K562 (cell line): ENCODE data around the gene TEX51. TPM values are rescaled to one million over a fixed set of nuclear protein-coding genes. Genes with fewer than 3 reads are reported as not detected.

Source experiments
- ATAC-seq: fragments of 200-7000 bp; cut with Tn5 transposase; 3 replicates; pipeline ENCODE4 v1.9.1; 2020; ENCODE audit warnings: moderate library complexity
- BruUV-seq: library from RNA; stranded (reverse); fragments of 400-500 nt; replicated peaks from 2 replicates; lab custom pipeline; 2021; lab: Mats Ljungman, UMichigan
- CTCF ChIA-PET: fragments of 300-600 bp; formaldehyde crosslinking; extraction: SDS; loops from one replicate; lab custom pipeline; 2021; ENCODE audit warnings: low intra/inter-chr PET ratio; lab: Yijun Ruan, JAX
- POLR2A ChIA-PET: fragments of 300-600, 350-650 bp; sonication (Branson Sonifier 250); formaldehyde crosslinking; extraction: SDS; loops from one replicate; lab custom pipeline; 2021; ENCODE audit warnings: antibody characterized with exemption, inconsistent platforms; lab: Yijun Ruan, JAX
- DNase-seq, 4 experiments: peaks; one replicate each; pipeline versions ENCODE4 v3.0.0 to v3.0.0-alpha.2; 2011 to 2018; ENCODE audit warnings: low spot score in 3 of 4, mixed read lengths in 3 of 4; ENCODE audit errors: extremely low read depth in 1 of 4
- FAIRE-seq: peaks from 2 replicates; lab custom pipeline; 2011; peaks lifted over from hg19 to GRCh38; lab: Jason Lieb, UNC
- H2AFZ ChIP-seq: 2 replicates; pipeline ENCODE4 v1.6.0; 2011; ENCODE audit warnings: low read depth, low read length, control low read depth, inconsistent platforms
- H3K27ac ChIP-seq: fragments of 200-600 bp; 3 replicates; pipeline ENCODE4 v1.8.0; 2011; ENCODE audit warnings: low read depth, mild to moderate bottlenecking, control low read depth, inconsistent platforms, low read length, moderate library complexity, mixed read lengths; ENCODE audit errors: extremely low read depth
- H3K27me3 ChIP-seq, 2 experiments: fragments of 300-600 bp in 1 of 2; 2 replicates in 1 of 2; 3 replicates in 1 of 2; pipeline versions ENCODE4 v1.6.0 to v1.8.0; 2011; ENCODE audit warnings: inconsistent platforms in 2 of 2, low read length in 2 of 2, mild to moderate bottlenecking in 1 of 2, mixed read lengths in 1 of 2, moderate library complexity in 1 of 2; ENCODE audit not compliant: control insufficient read depth in 2 of 2, insufficient read depth in 2 of 2
- H3K36me3 ChIP-seq: fragments of 300-600 bp; 3 replicates; pipeline ENCODE4 v1.8.0; 2011; ENCODE audit warnings: mild to moderate bottlenecking, low read length, inconsistent platforms; ENCODE audit not compliant: control insufficient read depth, insufficient read depth
- H3K4me1 ChIP-seq, 2 experiments: fragments of 200-600 bp in 1 of 2; replicated peaks in 1 of 2; 2 replicates in 1 of 2; 3 replicates in 1 of 2; pipeline versions ENCODE4 v1.5.1 to v1.8.0; 2011; ENCODE audit warnings: inconsistent platforms in 2 of 2, low read length in 2 of 2, mild to moderate bottlenecking in 1 of 2, mixed read lengths in 1 of 2, moderate library complexity in 1 of 2; ENCODE audit not compliant: control insufficient read depth in 2 of 2, insufficient read depth in 2 of 2
- H3K4me2 ChIP-seq: 2 replicates; pipeline ENCODE4 v1.6.1; 2011; ENCODE audit warnings: low read length, control low read depth, inconsistent platforms, mixed read lengths; ENCODE audit not compliant: insufficient read depth
- H3K4me3 ChIP-seq: fragments of 200-600 bp; sonication (generic), shearing (Covaris generic); 2 replicates; pipeline ENCODE4 v1.5.1; 2016; ENCODE audit warnings: control low read depth, inconsistent platforms
- H3K79me2 ChIP-seq: fragments of 200-600 bp; 3 replicates; pipeline ENCODE4 v1.8.0; 2011; ENCODE audit warnings: low read length, inconsistent platforms; ENCODE audit not compliant: control insufficient read depth, insufficient read depth
- H3K9ac ChIP-seq, 2 experiments: 2 replicates each; pipeline versions ENCODE4 v1.6.0 to v1.6.1; 2011; ENCODE audit warnings: low read depth in 2 of 2, low read length in 2 of 2, control low read depth in 1 of 2, inconsistent platforms in 1 of 2, mild to moderate bottlenecking in 1 of 2, mixed read lengths in 1 of 2; ENCODE audit not compliant: insufficient read depth in 1 of 2
- H3K9me1 ChIP-seq: one replicate; pipeline ENCODE4 v1.6.0; 2011; ENCODE audit warnings: inconsistent platforms, mild to moderate bottlenecking, low read length, moderate library complexity; ENCODE audit not compliant: control insufficient read depth, insufficient read depth
- H3K9me3 ChIP-seq: replicated peaks from 2 replicates; pipeline ENCODE4 v1.5.1; 2011; ENCODE audit warnings: low read depth, low read length, inconsistent platforms; ENCODE audit not compliant: control insufficient read depth, insufficient read depth
- H4K20me1 ChIP-seq: replicated peaks from 2 replicates; pipeline ENCODE4 v1.6.1; 2011; ENCODE audit warnings: low read length, inconsistent platforms, mixed read lengths; ENCODE audit not compliant: control insufficient read depth, insufficient read depth
- FIP1L1 ChIP-seq: fragments of 200-400 bp; formaldehyde crosslinking; IDR thresholded peaks from 2 replicates; pipeline ENCODE4 v1.6.1; 2018; ENCODE audit warnings: mild to moderate bottlenecking, low read depth, low read length; ENCODE audit not compliant: poor library complexity, severe bottlenecking
- KHSRP ChIP-seq: fragments of 450-650 bp; IDR thresholded peaks from 2 replicates; pipeline ENCODE4 v1.6.1; 2017
- NR2C2 ChIP-seq, 2 experiments: fragments of 200-800 bp in 1 of 2; sonication (Bioruptor generic) in 1 of 2; sonication (generic) in 1 of 2; formaldehyde crosslinking in 1 of 2; IDR thresholded peaks; 2 replicates each; pipeline versions ENCODE4 v1.6.1 to v1.8.0; 2016 to 2022; ENCODE audit warnings: mild to moderate bottlenecking in 1 of 2, missing compliant biosample characterization in 1 of 2, missing genetic modification characterization in 1 of 2, missing genetic modification reagents in 1 of 2
- RUNX1 ChIP-seq: sonication (generic); IDR thresholded peaks from 2 replicates; pipeline ENCODE4 v1.6.1; 2016; ENCODE audit warnings: antibody characterized with exemption, low read depth
- SFPQ ChIP-seq: fragments of 200-400 bp; formaldehyde crosslinking; IDR thresholded peaks from 2 replicates; pipeline ENCODE4 v1.6.1; 2017; ENCODE audit warnings: mild to moderate bottlenecking, low read depth, low read length, moderate library complexity
- TRIM25 ChIP-seq: fragments of 450-650 bp; IDR thresholded peaks from 2 replicates; pipeline ENCODE4 v1.7.0; 2016; ENCODE audit warnings: borderline replicate concordance
- ZKSCAN8 ChIP-seq: fragments of 200-800 bp; sonication (Bioruptor generic); IDR thresholded peaks from 2 replicates; pipeline ENCODE4 v1.6.1; 2016; ENCODE audit warnings: missing genetic modification characterization, missing compliant biosample characterization
- ZNF586 ChIP-seq: fragments of 450-650 bp; formaldehyde crosslinking; conservative IDR thresholded peaks from 2 replicates; pipeline ENCODE4 v1.4.0; 2020; ENCODE audit warnings: mild to moderate bottlenecking, moderate library complexity
- WGBS: fragments of 100-300 bp; shearing (Covaris generic); methylation state at CpG from one replicate; pipeline ENCODE4 v1.1.6; 2016; ENCODE audit warnings: low coverage, mixed read lengths; ENCODE audit not compliant: insufficient coverage; ENCODE audit errors: missing lambda C conversion rate; 5-methylcytosine and 5-hydroxymethylcytosine counted together
- in situ Hi-C: fragments of 300-500 bp; cut with MboI; formaldehyde crosslinking; loops from 4 replicates; pipeline ENCODE4 v1.15.0; 2018; ENCODE audit warnings: inconsistent platforms, mixed read lengths
- intact Hi-C: fragments of 100-400 bp; cut with micrococcal nuclease; formaldehyde crosslinking; loops from 2 replicates; pipeline ENCODE4 v1.14.2; 2022
- polyA plus RNA-seq, 8 experiments: library from polyadenylated mRNA; depleted of rRNA in 4 of 8; stranded (reverse) in 5 of 8; unstranded in 3 of 8; fragments of >200 nt; fragmentation: Nextera tagmentation in 2 of 8; fragmentation: Illumina TruSeq in 1 of 8; extraction: Ambion mirVana in 2 of 8; extraction: Trizol in 1 of 8; gene quantifications; 2 replicates each; pipeline versions ENCODE4 v1.2.1 to v1.2.3, GENCODE V29; 2011 to 2014; ENCODE audit warnings: inconsistent platforms in 1 of 8, missing spikeins in 1 of 8
- total RNA-seq, 7 experiments: library from RNA; depleted of rRNA in 6 of 7; stranded (reverse); fragments of >200 nt in 6 of 7; fragmentation: Illumina TruSeq in 2 of 7; extraction: Trizol in 2 of 7; gene quantifications; 2 replicates each; pipeline versions ENCODE4 v1.2.1 to v1.2.3, GENCODE V29; 2011 to 2021; ENCODE audit warnings: low replicate concordance in 1 of 7

Gene TEX51
- total and polyA plus RNA-seq, 9 of the 15 experiments (the other 6 are each of a cell fraction or from before 2014, with no cell fraction given), result not detected

GRCh38 chr2:126935774-126936173 is 37.1 kb downstream of the TEX51 start:
- DNase-seq (no peak), ATAC-seq (no peak), FAIRE-seq (no peak)
- POLR2A ChIA-PET, result interaction anchor here (0.7 kb wide), 1 partner anchor 1189 kb away, joined by 3 read pairs; no protein-coding TSS in a partner anchor
- Histone ChIP-seq H3K9me3 (no peaks in the 10 kb centered on the region), H3K9ac (no peak overlapping the region), H3K27me3 (peaks cover 2 to 14% of the 10 kb centered on the region in 2 experiments; a peak in 2 of 5 replicates), H3K79me2 (no peaks in the 10 kb centered on the region), H3K4me3 (no peak overlapping the region), H3K36me3 (no peaks in the 10 kb centered on the region), H2AFZ (no peak overlapping the region), H4K20me1 (no peaks in the 10 kb centered on the region), H3K27ac (no peak overlapping the region), H3K4me2 (no peak overlapping the region), H3K4me1 (no peaks in the 10 kb centered on the region), H3K9me1 (no peaks in the 10 kb centered on the region)
- in situ Hi-C loops, result no loop called here
- CTCF ChIA-PET, result no interaction called here
- intact Hi-C loops, result no loop called here
- WGBS, result 0% methylated on average over 5 of the region's 5 CpGs
- no TSS peak for BruUV-seq
- TF ChIP-seq ZKSCAN8 (CRISPR knock-in tag) (no peak), NR2C2 (CRISPR knock-in tag; IDR thresholded peaks at IDR 0.05) (no peak), NR2C2 (tag; IDR thresholded peaks at IDR 0.05) (no peak), KHSRP (no peak), ZNF586 (no peak), TRIM25 (no peak), RUNX1 (no peak), SFPQ (no peak), FIP1L1 (no peak)
